Middle frontal gyrus (tissue), 1 donor: Measurements from ENCODE around the gene ZRANB1.

Experiments
- DNase-seq: peaks from one replicate; pipeline ENCODE4 v3.0.0-alpha.2; 2015; ENCODE audit warnings: low spot score; ENCODE audit errors: extremely low spot score

The ZRANB1 gene

DNA sequence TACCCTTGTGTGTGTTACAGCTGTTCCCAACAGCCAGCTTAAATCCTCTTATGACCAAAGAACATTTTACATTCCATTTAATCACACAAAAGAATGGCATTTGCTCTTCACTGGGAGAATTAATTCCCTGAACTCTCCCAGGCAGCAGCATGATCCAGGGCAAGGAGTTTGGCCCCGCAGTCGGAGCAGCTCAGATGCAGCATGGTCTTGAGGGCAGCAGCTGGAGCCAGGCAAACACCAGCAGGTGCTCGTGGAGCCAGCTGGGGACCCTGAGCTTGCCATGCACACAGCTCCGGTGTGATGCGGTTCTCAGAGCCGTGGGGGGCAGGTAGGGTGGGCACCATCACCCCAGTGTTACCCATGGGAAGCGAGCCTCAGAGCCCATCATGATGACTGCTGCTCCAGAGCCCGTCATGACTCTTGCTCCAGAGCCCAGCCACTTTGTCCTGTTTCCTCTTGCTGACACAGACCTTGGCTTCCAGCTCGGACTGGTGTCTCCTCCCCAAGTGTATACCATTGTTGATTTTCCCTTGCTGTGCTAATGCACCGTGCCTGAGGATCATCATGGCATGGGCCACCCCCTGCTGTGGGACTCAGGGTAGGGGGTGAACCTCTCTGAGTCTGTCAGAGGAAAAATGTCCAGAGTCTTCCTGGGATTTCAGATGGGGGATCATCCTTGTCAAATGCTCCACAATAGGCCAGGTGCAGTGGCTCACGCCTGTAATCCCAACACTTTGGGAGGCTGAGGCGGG lies 75.8 kb downstream of the ZRANB1 start:
- no peak for DNase-seq

DNA sequence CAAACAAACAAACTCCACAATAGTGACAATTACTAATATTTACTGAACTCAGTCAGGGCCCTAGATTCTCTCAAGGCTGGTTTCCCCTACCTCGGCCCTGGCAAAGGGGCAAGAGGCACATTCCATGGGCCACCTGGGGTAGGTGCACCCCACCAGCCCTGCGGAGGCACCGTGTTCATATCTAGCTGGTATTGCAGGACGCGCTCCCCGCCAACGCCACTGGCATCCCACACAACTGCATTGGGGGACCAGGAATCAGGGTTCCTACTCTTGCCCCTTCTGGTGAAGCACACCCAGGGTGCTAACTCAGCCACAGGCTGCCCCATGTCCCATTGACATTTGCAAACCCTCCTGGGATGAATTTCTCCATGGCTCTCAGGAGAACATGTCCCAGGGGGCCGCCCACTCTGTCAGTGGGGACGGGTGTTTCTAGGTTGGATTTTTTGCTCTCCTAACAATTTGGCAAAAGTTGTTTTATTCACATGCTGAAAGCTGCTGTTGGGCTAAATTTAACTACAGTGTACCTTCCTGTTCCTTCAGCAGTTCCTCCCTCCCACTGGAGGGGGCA lies 76.7 kb downstream of the ZRANB1 start:
- DNase-seq: no peak

DNA sequence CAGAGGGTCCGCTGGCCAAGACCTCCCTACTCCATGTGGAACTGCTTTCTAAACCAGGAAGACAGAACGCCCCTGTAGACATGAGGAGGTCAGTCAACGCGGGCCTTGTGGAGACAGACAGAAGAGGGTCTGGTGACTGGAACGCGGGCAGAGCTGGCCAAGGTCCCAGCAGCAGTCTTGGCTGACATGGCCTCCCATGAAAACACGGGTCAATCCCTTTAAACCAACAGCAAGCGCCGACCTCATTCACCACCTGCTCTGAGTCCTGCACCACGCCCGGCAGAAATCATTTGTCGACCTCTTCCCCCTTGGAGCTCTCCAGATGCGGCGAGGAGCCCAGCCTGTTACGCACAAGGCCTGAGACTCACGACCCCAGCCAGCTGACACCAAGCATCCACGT lies 78.5 kb downstream of the ZRANB1 start:
- DNase-seq: no peak

DNA sequence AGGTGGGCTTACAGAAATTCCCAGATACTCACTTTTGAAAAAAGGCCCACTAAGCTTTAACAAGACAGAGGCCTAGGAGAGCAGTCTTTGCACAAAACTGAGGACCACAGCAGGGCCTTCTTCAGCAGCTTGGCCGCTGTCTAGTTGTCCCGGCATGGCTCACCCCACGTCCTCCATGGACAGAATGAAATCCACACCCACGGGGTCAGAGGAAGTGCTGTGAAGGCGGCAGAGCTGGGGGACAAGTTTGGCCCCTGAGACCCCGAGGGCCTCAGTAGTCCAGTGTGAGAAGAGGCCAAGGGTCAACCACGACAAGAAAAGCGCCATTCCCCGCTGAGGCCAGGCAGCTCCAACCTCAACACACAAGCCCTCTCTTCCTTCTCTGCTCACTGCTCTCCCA lies 78.9 kb downstream of the ZRANB1 start:
- DNase-seq: no peak

DNA sequence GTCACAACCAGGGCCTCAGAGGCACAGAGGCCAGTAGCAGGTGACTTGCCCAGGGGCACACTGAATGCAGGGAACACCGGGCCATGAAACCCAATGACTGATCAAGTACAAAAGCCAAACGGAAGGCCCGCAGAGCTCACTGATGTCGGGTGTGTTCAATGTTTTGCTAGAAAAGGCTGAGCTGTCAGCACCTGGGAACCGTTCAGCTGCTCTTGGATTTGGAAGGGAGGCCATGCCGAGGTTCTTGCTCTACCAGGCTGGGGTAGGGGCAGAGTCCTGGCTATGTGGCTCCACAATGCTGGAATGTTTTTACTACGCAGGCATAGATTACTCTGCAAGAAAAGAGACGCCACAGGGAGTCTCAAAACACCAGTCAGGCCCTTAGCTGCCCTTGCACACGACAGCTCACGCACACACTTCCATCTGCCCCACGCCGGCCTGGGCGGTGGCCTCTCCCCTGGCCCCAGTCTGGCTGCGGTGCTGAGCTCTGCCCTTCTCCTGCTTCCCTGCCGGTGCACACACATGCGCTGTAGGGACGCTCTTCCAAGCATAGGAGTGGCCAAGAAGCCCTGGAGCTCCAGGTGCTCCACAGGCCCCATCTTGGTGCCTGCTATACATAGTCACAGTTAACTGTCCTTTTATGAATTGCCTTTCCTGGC lies 79.9 kb downstream of the ZRANB1 start:
- no peak for DNase-seq

DNA sequence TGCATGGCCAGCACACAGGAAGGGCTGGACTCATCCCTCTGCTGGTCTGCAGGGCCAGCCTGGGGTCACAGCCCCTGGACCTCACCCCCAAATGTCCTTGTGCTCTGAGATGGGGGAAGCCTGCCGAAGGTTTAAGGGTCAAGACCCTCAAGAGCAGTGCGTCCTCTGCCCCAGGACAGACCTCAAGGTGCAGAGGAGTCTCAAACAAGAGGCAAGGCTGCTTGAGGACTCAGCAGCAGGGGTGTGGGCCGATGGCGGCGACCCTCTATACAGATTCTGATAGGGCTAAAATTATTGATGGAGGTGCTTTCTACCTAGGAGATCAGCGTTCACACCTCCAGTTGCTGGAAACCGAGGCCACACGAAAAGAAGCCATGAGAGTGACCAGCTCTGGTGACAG lies 80.7 kb downstream of the ZRANB1 start:
- no peak for DNase-seq

DNA sequence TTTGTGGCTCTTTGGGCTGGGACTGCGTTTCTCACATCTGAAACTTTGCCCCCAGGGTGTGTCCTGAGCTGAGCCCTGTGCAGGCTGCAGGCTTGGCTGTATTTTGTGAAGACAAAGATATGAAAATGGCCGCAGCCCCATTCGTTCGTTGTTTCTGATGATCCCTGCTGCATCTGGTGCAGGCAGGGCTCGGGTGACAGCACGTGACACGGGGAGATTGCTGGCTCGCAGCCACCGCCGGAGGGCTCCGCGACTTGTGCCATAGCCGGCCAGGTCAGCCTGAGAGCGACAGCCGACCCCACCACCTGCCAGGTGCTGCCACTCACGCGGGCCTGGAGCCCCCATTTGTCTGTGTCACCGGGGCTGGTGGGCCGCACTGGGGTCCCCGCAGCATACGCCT lies 81.3 kb downstream of the ZRANB1 start:
- no peak for DNase-seq

DNA sequence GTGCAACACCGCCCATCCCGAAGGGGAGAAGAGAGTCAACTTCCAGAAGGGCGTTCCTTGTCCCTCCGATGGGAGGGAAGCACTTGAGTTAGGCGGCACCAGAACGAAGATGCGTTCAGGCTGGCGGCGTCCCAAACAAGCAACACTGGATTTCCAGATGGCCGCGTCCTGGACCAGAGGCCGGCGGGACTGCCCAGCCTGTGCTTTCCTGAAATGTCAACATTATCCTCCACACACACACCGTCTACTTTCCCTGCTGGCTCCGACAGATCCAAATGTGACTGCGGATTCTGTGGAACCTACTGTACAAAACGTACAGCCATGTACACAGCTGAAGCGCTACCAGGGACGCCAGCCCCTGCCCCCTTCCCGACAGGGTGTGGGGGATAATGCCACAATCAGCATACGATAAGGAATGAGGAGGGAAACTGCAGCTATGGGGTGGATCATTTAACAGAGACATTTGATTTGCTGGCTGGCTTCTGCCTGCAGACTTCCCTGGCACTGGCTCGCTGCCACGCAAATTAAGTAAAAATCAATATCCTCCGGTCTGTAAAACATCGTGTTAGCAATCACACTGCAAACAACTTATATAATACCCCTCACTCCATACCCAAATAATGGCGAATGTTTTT lies 82.1 kb downstream of the ZRANB1 start:
- no peak for DNase-seq

DNA sequence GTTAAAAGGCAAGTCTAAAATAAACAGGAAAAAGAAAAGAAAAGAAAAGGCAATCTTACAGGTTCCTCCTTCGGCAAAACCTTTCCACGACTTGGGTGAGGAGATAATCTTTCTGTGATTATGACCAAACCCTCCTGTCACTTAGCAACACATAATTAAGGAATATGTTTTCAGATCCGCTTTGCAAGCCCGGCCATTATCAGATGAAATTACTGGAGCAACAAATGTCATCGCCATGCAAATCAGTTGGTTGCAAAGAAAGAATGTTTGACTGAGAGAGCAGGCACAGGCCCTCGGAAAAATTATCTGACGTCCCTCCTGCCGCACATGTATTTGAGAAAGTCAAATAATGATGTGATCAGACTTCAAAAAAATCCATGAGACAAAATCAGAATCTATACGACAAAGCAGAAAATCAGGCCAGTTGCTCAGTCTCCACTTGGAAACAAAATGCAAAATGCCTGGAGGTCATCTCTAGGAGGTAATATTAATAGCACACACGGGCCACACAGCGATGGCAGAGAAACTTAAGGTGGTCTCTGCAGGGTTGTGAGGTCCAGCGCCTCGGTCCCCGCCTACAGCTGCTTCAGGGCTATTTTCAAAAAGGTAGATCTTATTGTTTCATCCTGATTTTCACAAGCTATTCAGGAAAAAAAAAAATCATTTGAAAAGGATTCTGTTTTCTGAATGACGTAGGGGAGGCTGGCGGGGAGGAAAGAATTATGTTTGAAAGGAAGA lies 82.7 kb downstream of the ZRANB1 start:
- DNase-seq: no peak

DNA sequence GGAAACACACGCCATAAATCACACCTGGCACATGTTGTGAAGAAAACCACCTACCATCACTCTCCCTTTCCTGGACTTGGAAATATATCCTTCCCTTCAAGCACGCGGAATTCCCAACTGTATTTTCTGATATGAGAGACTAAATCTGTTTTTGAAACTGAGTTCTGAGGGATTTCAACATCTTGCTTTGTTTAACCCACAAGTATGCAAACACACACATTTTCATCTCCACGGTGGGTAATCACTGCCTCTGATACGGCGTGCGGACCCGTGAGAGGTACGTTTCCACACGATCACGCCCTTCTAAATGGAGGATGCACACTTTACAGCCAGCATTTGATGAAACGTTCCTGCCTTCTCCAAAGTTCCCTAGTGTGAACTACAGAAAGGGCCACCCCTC lies 83.4 kb downstream of the ZRANB1 start:
- DNase-seq: no peak

DNA sequence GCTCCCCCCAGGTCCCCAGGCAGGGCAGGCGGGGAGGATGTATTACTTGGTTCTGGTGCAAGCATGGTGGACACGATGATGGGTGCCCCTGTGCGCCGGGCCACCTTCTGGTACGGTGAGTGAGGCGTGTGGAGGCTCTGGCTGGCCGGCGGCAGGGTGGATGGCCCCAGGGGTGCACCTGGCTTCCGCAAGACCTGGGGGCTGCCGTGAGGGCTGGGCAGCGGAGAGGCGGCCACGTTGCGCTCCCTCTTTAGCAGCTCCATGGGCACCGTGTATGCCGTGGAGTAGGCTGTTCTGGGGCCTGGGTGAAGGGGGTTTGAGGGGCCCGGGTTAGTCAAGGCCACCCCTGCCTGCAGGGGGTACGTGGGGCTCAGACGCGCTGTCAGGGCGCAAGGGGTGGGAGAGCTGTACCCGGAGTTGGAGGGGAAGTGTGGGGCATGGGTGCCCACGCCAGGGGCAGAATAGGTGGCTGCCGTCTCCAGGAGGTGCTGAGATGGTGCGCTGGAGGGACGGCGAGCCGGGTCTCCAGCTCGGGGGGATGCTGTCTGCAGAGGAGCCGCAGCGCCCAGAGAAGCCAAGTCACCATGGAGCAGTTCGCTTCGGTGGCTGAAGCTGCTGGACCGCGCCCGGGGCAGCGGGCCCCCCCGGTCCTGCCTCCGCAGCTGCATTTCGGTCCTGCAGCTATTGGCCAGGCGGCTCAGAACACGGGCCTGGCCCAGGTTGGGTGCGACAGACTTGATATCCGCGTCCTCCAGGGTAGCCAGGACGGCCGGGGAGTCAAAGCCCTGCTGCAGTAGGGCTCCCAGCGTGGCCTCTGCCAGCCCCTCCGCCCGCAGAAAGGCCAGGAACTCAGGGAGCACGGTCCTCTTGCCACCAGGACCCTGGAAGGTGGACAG lies 84.4 kb downstream of the ZRANB1 start:
- no peak for DNase-seq

DNA sequence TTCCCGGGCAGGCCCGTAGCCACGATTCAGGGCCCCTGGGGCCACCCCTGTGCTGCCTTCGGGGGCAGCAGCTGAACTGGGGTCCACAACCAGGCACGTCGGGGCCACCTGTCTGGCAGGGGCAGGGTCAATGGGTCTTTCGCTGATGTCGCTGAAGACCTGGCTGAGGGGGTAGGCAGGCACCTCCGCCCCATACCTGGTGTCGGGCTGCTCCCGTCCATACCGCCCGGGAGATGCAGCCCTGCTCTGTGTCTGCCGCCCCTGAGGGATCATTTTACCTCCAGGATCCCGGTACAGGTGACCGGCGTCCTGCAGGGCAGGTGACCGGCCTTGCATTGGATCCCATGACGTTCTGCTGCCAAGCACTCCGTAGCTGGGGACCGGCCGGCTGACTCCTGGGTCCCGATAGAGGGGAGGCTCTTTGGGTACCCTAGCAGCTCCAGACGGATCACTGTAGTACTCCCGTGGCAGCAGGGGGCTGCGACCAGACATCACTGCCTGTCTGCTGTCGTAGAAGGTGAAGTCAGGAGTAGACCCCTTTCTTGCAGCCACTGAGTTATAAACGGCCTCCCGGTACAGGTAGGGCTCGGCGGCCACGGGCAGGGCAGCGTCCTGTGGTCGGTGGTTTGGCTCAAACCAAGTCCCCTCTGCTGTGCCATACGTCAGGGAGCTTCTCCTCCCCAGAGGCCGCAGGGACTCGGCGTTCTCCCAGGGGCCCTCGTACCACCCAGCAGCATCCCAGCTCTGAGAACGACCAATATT lies 85.2 kb downstream of the ZRANB1 start:
- DNase-seq: no peak

DNA sequence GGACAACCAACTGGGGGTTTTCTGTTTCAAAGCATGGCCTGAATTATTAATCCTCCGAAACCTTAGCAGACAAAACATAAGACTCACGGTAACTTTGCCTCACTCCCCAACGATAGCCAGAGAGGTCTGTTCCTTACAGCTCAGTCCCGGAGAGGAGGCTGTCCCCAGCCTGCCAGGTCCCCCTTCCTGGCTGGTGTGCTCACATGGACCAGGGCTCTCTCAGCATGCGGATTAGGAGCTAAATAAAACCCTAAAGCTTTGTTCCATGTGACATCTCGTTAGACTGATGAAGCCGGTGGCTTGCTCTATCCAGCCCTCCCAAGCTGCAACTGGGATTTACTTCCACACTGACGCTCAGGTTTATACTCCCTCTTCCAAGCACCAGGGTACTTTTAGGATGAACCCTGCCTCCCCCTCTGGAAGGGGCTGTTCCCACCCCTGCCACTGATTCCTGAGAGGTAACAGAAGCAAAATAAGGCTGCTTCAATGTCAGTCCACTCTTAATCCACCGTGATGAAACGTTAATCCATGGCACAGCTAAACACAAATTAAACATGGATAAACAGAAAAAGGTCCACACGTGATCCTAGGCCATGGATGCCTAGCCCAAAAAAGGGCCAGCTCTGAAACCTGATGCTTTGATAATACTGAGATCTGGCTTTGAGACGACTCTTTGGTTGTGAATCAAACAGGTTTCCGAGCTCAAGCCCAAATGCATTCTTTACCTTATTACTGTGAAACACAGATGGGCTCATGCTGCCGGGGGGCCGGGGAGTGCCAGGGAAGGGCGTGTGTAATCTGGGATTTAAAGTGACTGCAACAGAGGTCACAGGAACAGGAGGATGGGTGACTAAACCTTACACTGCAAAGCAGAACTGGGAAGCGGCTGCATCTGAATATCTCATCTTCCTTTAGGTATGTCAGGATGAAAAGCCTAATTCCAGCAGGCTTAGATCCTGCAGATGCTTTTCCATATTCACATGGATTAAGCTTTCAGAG lies 86.2 kb downstream of the ZRANB1 start:
- DNase-seq: no peak

DNA sequence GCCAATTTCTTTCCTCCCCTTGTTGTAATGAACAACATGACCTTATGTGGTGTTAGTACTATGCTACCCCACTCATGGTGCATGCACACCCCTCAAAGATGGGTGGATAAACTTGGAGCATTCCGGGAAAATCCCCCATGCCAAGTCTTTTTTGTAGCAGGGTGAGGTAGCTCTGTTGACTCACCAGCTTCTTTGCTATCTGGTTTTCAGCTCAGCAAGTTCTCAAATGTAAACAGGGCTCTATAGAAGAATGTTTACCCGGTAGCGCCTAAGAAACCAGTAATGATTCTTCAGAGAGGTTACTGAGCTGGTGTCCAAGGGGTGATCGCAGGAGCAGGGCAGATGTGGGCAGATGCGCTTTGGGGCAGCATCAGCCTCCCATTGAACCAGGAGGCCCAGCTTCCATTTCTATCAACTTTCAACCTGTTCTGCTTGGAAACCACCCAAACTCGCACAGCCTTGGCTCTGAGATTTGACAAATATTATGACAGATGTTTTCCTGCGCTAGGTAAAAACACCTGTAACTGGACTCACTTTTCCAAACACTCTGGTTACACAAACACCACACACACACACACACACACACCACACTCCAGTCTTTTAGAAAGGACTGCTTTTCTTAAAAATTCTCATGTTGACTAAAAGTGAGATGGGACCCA lies 87.8 kb downstream of the ZRANB1 start:
- DNase-seq: no peak

DNA sequence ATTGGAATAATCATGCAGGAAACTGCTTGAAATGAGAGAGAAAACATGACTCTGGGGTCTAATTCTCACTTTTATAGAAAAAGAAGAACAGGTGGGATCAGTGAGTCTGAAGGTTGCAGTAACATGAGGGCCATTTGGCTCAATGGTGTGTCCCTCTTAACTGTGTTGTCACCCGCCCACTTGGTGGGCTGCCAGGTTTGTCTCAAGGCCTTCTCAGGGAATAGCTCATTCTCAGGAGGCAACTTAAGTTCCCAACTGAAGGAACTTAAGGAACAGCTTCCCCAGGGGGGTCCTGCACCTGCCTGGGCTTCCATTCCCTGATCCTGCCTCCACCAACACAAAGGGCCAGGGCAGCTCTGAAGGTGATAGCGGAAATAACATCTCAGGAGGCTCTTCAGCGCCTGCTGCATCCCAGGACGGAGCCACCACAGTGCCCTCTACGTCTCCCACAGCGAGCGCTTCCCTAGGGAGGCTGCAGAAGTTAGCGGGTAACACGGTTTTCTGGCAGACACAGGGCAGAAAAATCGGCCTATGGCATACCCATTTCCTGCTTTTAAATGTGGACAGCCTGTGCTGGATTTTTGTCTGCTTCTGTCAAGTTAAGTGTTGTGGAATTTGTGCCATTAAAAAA lies 88.8 kb downstream of the ZRANB1 start:
- DNase-seq: no peak

DNA sequence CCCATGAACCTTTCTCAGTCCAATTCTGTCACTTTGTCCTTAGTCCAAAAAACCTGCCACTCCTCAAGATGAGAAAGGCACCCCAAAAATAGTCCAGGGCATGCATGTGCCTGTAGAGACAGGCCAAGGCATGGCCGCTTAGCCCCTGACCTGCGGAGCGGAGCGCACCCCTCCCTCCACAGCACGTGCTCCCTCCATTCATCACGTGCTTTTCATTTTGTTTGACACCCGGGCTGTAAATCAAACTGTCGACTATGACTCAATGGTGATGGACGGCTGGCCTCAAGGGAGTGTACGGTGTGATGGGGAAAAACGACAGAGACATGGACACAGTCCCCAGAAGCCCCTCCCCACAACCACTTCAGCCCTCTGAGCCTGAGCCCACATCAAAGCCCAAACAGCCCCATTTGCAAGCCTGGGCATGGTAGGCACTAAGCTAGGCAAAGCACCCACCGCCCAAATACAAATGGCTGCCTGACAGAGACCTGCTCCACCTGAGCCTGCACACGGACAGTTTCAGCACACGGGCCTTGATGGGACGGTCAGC lies 90.6 kb downstream of the ZRANB1 start:
- no peak for DNase-seq

DNA sequence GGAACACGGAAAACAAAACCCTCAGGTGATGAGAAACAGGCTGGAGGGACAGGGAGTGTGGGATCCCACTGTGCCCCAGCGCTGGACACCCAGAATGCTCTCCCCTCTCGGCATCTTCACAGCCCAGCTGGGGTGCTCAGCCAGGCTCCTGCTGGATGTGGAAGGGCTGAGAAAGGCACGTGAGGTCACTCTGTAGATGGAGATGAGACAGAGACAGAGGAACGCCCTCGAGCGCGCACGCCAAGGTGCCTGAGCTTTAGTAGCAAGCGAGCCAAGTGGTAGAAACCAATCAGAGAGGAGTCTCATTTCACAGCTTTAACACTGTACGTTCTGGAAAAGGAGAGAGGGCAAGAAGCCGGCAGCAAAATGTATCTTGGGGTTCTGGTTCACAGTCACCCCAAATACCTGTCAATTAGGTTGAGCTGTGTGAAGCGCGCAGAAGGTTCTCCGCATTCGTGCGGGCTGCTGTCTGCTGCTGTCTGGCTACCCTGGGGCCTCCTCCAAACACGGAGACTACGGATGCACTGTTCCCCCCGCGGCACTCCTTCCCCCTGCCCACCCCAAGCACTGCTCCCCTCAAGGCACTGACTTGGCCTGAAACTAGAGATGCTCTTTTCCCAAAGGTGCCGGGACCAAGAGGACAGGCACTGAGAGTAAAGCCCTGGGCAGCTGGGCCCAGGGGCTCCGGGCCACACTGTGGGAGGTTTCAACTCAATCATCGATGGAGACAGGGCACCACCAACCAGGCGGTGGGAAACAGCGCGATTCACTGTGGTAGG lies 91.4 kb downstream of the ZRANB1 start:
- DNase-seq: no peak
